Neural cell (in vitro differentiated cells): Measurements from ENCODE around the gene PSMD11. TPM values are rescaled to one million over a fixed set of nuclear protein-coding genes. Genes with fewer than 3 reads are reported as not detected.

Experiments
- H2AFZ ChIP-seq: fragments of 200-600, 300-800 bp; sonication (generic), shearing (Covaris generic); 2 replicates; pipeline ENCODE4 v1.6.0; 2014; ENCODE audit warnings: low read depth, mild to moderate bottlenecking, antibody characterized with exemption, low read length, moderate library complexity
- H3F3A ChIP-seq: fragments of 200-600 bp; shearing (Covaris generic); 2 replicates; pipeline ENCODE4 v1.6.1; 2016; ENCODE audit warnings: mild to moderate bottlenecking, moderate library complexity, mixed read lengths, antibody characterized with exemption, low read length; ENCODE audit not compliant: insufficient read depth, poor library complexity, severe bottlenecking
- H3K27ac ChIP-seq: fragments of 200-600, 300-800 bp; sonication (generic), shearing (Covaris generic); 2 replicates; pipeline ENCODE4 v1.5.1; 2014; ENCODE audit warnings: mild to moderate bottlenecking, low read length, moderate library complexity
- H3K27me3 ChIP-seq: fragments of 300-800, 200-600 bp; sonication (generic), shearing (Covaris generic); 2 replicates; pipeline ENCODE4 v1.6.0; 2014; ENCODE audit warnings: mild to moderate bottlenecking, low read depth, low read length, moderate library complexity; ENCODE audit not compliant: insufficient read depth
- H3K36me3 ChIP-seq: fragments of 300-800, 200-600 bp; sonication (generic), shearing (Covaris generic); 2 replicates; pipeline ENCODE4 v1.5.1; 2014; ENCODE audit warnings: mild to moderate bottlenecking, antibody characterized with exemption, low read length, moderate library complexity; ENCODE audit not compliant: insufficient read depth
- H3K4me2 ChIP-seq: fragments of 300-800, 200-600 bp; sonication (generic), shearing (Covaris generic); 2 replicates; pipeline ENCODE4 v1.6.0; 2014; ENCODE audit warnings: mild to moderate bottlenecking, low read length
- H3K4me3 ChIP-seq: fragments of 300-800, 200-600 bp; sonication (generic), shearing (Covaris generic); 2 replicates; pipeline ENCODE4 v1.5.1; 2014; ENCODE audit warnings: mild to moderate bottlenecking, low read length, moderate library complexity
- H3K79me2 ChIP-seq: fragments of 200-600 bp; shearing (Covaris generic); replicated peaks from 2 replicates; pipeline ENCODE4 v1.6.0; 2014; ENCODE audit warnings: mild to moderate bottlenecking, low read length, moderate library complexity; ENCODE audit not compliant: insufficient read depth
- H3K9ac ChIP-seq: fragments of 300-800, 200-600 bp; sonication (generic), shearing (Covaris generic); 2 replicates; pipeline ENCODE4 v1.6.1; 2016; ENCODE audit warnings: mild to moderate bottlenecking, low read length, mixed read lengths
- H3K9me2 ChIP-seq: fragments of 200-600 bp; shearing (Covaris generic); 2 replicates; pipeline ENCODE4 v1.6.1; 2016; ENCODE audit warnings: mild to moderate bottlenecking, low read length, mixed read lengths; ENCODE audit not compliant: insufficient read depth
- H3K9me3 ChIP-seq: fragments of 200-600, 300-800 bp; sonication (generic), shearing (Covaris generic); 2 replicates; pipeline ENCODE4 v1.6.1; 2016; ENCODE audit warnings: mild to moderate bottlenecking, mixed run types, low read length, moderate library complexity, mixed read lengths
- H4K20me1 ChIP-seq: fragments of 200-600 bp; shearing (Covaris generic); 2 replicates; pipeline ENCODE4 v1.6.1; 2016; ENCODE audit warnings: mild to moderate bottlenecking, mixed run types; ENCODE audit not compliant: insufficient read depth
- CTCF ChIP-seq: fragments of 450-650 bp; IDR thresholded peaks from 2 replicates; pipeline ENCODE4 v1.5.1; 2014; ENCODE audit warnings: antibody characterized with exemption, mild to moderate bottlenecking, moderate library complexity; ENCODE audit not compliant: poor library complexity, severe bottlenecking
- EP300 ChIP-seq: fragments of 450-650 bp; conservative IDR thresholded peaks from 2 replicates; pipeline ENCODE4 v1.6.1; 2014; ENCODE audit warnings: antibody characterized with exemption, mild to moderate bottlenecking, moderate library complexity; ENCODE audit not compliant: poor library complexity, severe bottlenecking
- EZH2 ChIP-seq: fragments of 200-600, 300-800 bp; shearing (Covaris generic), sonication (generic); IDR thresholded peaks from 2 replicates; pipeline ENCODE4 v1.6.1; 2014; ENCODE audit warnings: antibody characterized with exemption, low read length, borderline replicate concordance, mild to moderate bottlenecking; ENCODE audit not compliant: insufficient read depth, poor library complexity, severe bottlenecking
- MXI1 ChIP-seq: fragments of 450-650 bp; conservative IDR thresholded peaks from 2 replicates; pipeline ENCODE4 v1.6.1; 2014; ENCODE audit warnings: antibody characterized with exemption, mild to moderate bottlenecking; ENCODE audit not compliant: poor library complexity, severe bottlenecking
- POLR2AphosphoS5 ChIP-seq: IDR thresholded peaks from 2 replicates; pipeline ENCODE4 v1.6.1; 2012
- RAD21 ChIP-seq: fragments of 450-650 bp; conservative IDR thresholded peaks from 2 replicates; pipeline ENCODE4 v1.6.1; 2014; ENCODE audit warnings: antibody characterized with exemption, mild to moderate bottlenecking, moderate library complexity
- SMC3 ChIP-seq: fragments of 450-650 bp; conservative IDR thresholded peaks from 2 replicates; pipeline ENCODE4 v1.6.1; 2014; ENCODE audit warnings: antibody characterized with exemption, mild to moderate bottlenecking, moderate library complexity; ENCODE audit not compliant: poor library complexity
- TAF1 ChIP-seq: IDR thresholded peaks from 2 replicates; pipeline ENCODE4 v1.6.1; 2012; ENCODE audit warnings: low read depth
- polyA plus RNA-seq: library from polyadenylated mRNA; depleted of rRNA; stranded (reverse); fragments of >200 nt; gene quantifications from 2 replicates; pipeline ENCODE4 v1.2.3, GENCODE V29; 2014
- TF ChIP-seq, protein P1 (sequence below): IDR thresholded peaks from 2 replicates; pipeline ENCODE4 v1.6.1; 2012; ENCODE audit warnings: borderline replicate concordance

The PSMD11 gene
- polyA plus RNA-seq, 1 donor from 2014 or later: 43.9 TPM

DNA sequence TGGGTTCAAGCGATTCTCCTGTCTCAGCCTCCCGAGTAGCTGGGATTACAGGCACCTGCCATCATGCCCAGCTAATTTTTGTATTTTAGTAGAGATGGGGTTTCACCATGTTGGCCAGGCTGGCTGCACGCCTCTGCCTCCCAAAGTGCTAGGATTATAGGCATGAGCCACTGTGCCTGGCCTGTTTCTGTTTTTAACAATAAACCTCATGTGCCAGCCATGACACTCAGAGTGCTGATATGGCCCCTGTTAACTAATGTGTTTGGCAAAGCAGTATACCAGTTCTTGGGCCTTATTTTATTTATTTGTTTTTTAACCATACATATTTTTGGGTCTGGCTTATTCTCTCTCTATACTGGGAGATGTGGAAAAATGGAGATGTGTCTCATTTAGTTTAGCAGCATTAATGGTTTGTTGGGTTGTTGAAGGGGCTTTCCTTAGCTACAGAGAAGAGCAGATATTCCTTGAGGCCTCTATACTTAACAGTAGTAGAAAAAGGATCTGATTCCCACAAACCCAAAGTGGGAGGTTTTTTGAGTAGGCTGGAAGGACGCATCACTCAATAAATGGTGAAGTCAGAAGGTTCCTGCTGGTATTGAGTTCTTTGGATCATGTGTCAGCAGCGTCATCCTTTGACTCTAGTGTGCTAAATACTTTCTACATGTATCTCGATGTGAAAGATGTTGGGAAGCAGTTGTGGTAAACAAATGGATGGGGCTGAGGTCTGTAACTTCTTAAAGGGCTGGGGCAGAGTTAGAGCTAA is 26.3 kb downstream of the PSMD11 start:
- Histone ChIP-seq H4K20me1 (no peaks in the 10 kb centered on the region), H3K9me3 (no peaks in the 10 kb centered on the region), H3K79me2 (no peaks in the 10 kb centered on the region), H3K4me3 (no peak overlapping the region), H3K27ac (no peak overlapping the region), H2AFZ (no peak overlapping the region), H3K27me3 (no peaks in the 10 kb centered on the region), H3K4me2 (no peak overlapping the region), H3K36me3 (peaks cover 5% of the 10 kb centered on the region), H3K9me2 (no peaks in the 10 kb centered on the region), H3F3A (no peaks in the 10 kb centered on the region), H3K9ac (no peak overlapping the region)
- TF ChIP-seq, protein P1, sequence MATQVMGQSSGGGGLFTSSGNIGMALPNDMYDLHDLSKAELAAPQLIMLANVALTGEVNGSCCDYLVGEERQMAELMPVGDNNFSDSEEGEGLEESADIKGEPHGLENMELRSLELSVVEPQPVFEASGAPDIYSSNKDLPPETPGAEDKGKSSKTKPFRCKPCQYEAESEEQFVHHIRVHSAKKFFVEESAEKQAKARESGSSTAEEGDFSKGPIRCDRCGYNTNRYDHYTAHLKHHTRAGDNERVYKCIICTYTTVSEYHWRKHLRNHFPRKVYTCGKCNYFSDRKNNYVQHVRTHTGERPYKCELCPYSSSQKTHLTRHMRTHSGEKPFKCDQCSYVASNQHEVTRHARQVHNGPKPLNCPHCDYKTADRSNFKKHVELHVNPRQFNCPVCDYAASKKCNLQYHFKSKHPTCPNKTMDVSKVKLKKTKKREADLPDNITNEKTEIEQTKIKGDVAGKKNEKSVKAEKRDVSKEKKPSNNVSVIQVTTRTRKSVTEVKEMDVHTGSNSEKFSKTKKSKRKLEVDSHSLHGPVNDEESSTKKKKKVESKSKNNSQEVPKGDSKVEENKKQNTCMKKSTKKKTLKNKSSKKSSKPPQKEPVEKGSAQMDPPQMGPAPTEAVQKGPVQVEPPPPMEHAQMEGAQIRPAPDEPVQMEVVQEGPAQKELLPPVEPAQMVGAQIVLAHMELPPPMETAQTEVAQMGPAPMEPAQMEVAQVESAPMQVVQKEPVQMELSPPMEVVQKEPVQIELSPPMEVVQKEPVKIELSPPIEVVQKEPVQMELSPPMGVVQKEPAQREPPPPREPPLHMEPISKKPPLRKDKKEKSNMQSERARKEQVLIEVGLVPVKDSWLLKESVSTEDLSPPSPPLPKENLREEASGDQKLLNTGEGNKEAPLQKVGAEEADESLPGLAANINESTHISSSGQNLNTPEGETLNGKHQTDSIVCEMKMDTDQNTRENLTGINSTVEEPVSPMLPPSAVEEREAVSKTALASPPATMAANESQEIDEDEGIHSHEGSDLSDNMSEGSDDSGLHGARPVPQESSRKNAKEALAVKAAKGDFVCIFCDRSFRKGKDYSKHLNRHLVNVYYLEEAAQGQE: no peak
- TF ChIP-seq CTCF (no peak), RAD21 (no peak), MXI1 (no peak), EP300 (no peak), SMC3 (no peak), POLR2AphosphoS5 (no peak), TAF1 (no peak), EZH2 (no peak)

GRCh38 chr17:32471652-32472051 is 27.3 kb downstream of the PSMD11 start:
- Histone ChIP-seq H3K36me3 (peaks cover 5% of the 10 kb centered on the region), H4K20me1 (no peaks in the 10 kb centered on the region)

More at GRCh38 chr17:32471652-32472051, 27.3 kb downstream of the PSMD11 start:
- no peak for TF ChIP-seq RAD21
- TF ChIP-seq TAF1: no peak
- TF ChIP-seq SMC3: no peak
- TF ChIP-seq, protein P1: no peak
- TF ChIP-seq POLR2AphosphoS5: no peak
- TF ChIP-seq CTCF: no peak
- no peak for TF ChIP-seq EP300
- TF ChIP-seq MXI1: no peak
- TF ChIP-seq EZH2: no peak
- Histone ChIP-seq H3K9me2 (no peaks in the 10 kb centered on the region), H2AFZ (no peak overlapping the region), H3K4me3 (no peak overlapping the region), H3K27ac (no peak overlapping the region), H3K9me3 (no peaks in the 10 kb centered on the region), H3K4me2 (no peak overlapping the region), H3K27me3 (no peaks in the 10 kb centered on the region), H3K79me2 (no peaks in the 10 kb centered on the region), H3K9ac (no peak overlapping the region), H3F3A (no peaks in the 10 kb centered on the region)
